ENCODE measurements around the gene IFNA21. TPM values are rescaled to one million over a fixed set of nuclear protein-coding genes. Genes with fewer than 3 reads are reported as not detected.

IFNA21 gene
- total and polyA plus RNA-seq, 2 donors (not counting 3 experiments of a cell fraction or from before 2014, with no cell fraction given): not detected

- FAIRE-seq (no peak), DNase-seq (ENCODE audit: low read depth, low spot score) (no peak)
- intact Hi-C loops (cut with micrococcal nuclease) (no loop called here), dilution Hi-C loops (cut with MboI; ENCODE audit: extremely low pct_ligation_motif_present, low sequenced_read_pairs) (no loop called here)
- no TSS peak for BruUV-seq (replicated peaks)
- no peak overlapping the region for H2AFZ ChIP-seq (ENCODE audit: low read depth, low read length)
- ChIA-PET POLR2A (no interaction called here), CTCF (no interaction called here)
- no peak overlapping the region for H3K4me3 ChIP-seq (replicated peaks in 1 of 3; ENCODE audit: insufficient read depth in 1 of 3, low read depth in 1 of 3, low read length in 3 of 3)
- H4K20me1 ChIP-seq (replicated peaks; ENCODE audit: control insufficient read depth, extremely low read depth, insufficient read depth, low read length): no peaks in the 10 kb centered on the region
- H3K36me3 ChIP-seq (ENCODE audit: control insufficient read depth in 2 of 2, extremely low read depth in 1 of 2, insufficient read depth in 2 of 2, low read length in 2 of 2): no peaks in the 10 kb centered on the region
- H3K27ac ChIP-seq (ENCODE audit: insufficient read depth, low read depth, low read length): no peak overlapping the region
- H3K79me2 ChIP-seq (ENCODE audit: control insufficient read depth, insufficient read depth, low read length): no peaks in the 10 kb centered on the region
- H3K9me1 ChIP-seq (replicated peaks; ENCODE audit: control insufficient read depth, extremely low read depth, insufficient read depth, low read length): no peaks in the 10 kb centered on the region
- H3K27me3 ChIP-seq (ENCODE audit: control insufficient read depth in 2 of 2, insufficient read depth in 2 of 2, low read length in 2 of 2): peaks cover 0 to 6% of the 10 kb centered on the region in 2 experiments
- no peak overlapping the region for H3K9ac ChIP-seq (replicated peaks; ENCODE audit: extremely low read depth, insufficient read depth, low read length)
- no peak overlapping the region for H3K4me2 ChIP-seq (ENCODE audit: insufficient read depth, low read length)
- H3K9me3 ChIP-seq (replicated peaks; ENCODE audit: control insufficient read depth, insufficient read depth, low read length): no peaks in the 10 kb centered on the region
- H3K4me1 ChIP-seq (ENCODE audit: control insufficient read depth, extremely low read depth, insufficient read depth, low read length): no peaks in the 10 kb centered on the region
- TF ChIP-seq POLR2AphosphoS5 (IDR thresholded peaks at IDR 0.05; ENCODE audit: insufficient read depth, low read depth, low read length) (no peak), MYC (IDR thresholded peaks at IDR 0.05; ENCODE audit: low read depth, low read length) (no peak), GATA2 (IDR thresholded peaks at IDR 0.05; ENCODE audit: insufficient read depth, insufficient read length, low read depth, low read length) (no peak), EZH2 (IDR thresholded peaks at IDR 0.05; ENCODE audit: borderline replicate concordance, low read depth, low read length, severe bottlenecking) (no peak), CTCF (IDR thresholded peaks at IDR 0.05; ENCODE audit: extremely low read depth in 1 of 2, insufficient read depth in 1 of 2, low read depth in 1 of 2, low read length in 2 of 2) (no peak), POLR2A (IDR thresholded peaks at IDR 0.05; ENCODE audit: low read depth, low read length) (no peak), MAX (IDR thresholded peaks at IDR 0.05; ENCODE audit: insufficient read depth, insufficient read length) (no peak), JUN (IDR thresholded peaks at IDR 0.05; ENCODE audit: borderline replicate concordance, insufficient read depth, insufficient read length, low read depth) (no peak), FOS (IDR thresholded peaks at IDR 0.05; ENCODE audit: borderline replicate concordance, insufficient read depth, low read length) (no peak)
These were observed 944 bp downstream of the IFNA21 start for GRCh38 chr9:21165516-21165915.

All from endothelial cell of umbilical vein (primary cell).